Endodermal cell (in vitro differentiated cells): ENCODE measurements around the gene OXSR1. TPM values are rescaled to one million over a fixed set of nuclear protein-coding genes. Genes with fewer than 3 reads are reported as not detected.

Experiments
- DNase-seq: peaks from one replicate; pipeline ENCODE4 v3.0.0-alpha.2; 2017
- H3K27ac ChIP-seq: 2 replicates; pipeline ENCODE4 v1.5.1; 2013; ENCODE audit warnings: mild to moderate bottlenecking, low read depth, low read length, moderate library complexity
- H3K27me3 ChIP-seq: 2 replicates; pipeline ENCODE4 v1.6.1; 2013; ENCODE audit warnings: mild to moderate bottlenecking, low read length, moderate library complexity; ENCODE audit not compliant: insufficient read depth, control insufficient read depth, poor library complexity, severe bottlenecking
- H3K36me3 ChIP-seq: 2 replicates; pipeline ENCODE4 v1.7.0; 2013; ENCODE audit warnings: mild to moderate bottlenecking, low read length, moderate library complexity; ENCODE audit not compliant: control insufficient read depth, insufficient read depth
- H3K4me1 ChIP-seq: one replicate; pipeline ENCODE4 v1.7.0; 2013; ENCODE audit warnings: low read length; ENCODE audit not compliant: control insufficient read depth, insufficient read depth
- H3K4me3 ChIP-seq: 2 replicates; pipeline ENCODE4 v1.5.1; 2013; ENCODE audit warnings: mild to moderate bottlenecking, low read length, moderate library complexity
- H3K9ac ChIP-seq: 2 replicates; pipeline ENCODE4 v1.6.1; 2013; ENCODE audit warnings: mild to moderate bottlenecking, low read length, moderate library complexity; ENCODE audit not compliant: poor library complexity, severe bottlenecking; ENCODE audit errors: extremely low read depth
- H3K9me3 ChIP-seq: 2 replicates; pipeline ENCODE4 v1.6.1; 2013; ENCODE audit warnings: mild to moderate bottlenecking, low read length, moderate library complexity; ENCODE audit not compliant: control insufficient read depth
- H3K27ac Mint-ChIP-seq: 2 replicates; pipeline ENCODE4 v1.8.0; 2020; ENCODE audit warnings: mixed read lengths
- H3K27me3 Mint-ChIP-seq: 2 replicates; pipeline ENCODE4 v1.8.0; 2021; ENCODE audit warnings: mild to moderate bottlenecking, mixed read lengths; ENCODE audit not compliant: insufficient read depth
- H3K36me3 Mint-ChIP-seq: 2 replicates; pipeline ENCODE4 v1.8.0; 2020; ENCODE audit warnings: low read depth, mixed read lengths
- H3K4me1 Mint-ChIP-seq: 2 replicates; pipeline ENCODE4 v1.8.0; 2020; ENCODE audit warnings: mixed read lengths
- H3K4me3 Mint-ChIP-seq: 2 replicates; pipeline ENCODE4 v1.8.0; 2020; ENCODE audit warnings: mild to moderate bottlenecking, moderate library complexity, mixed read lengths
- H3K9me3 Mint-ChIP-seq: 2 replicates; pipeline ENCODE4 v1.8.0; 2020; ENCODE audit warnings: mild to moderate bottlenecking, mixed read lengths
- CTCF ChIP-seq: fragments of 200-600 bp; sonication (generic); conservative IDR thresholded peaks from 2 replicates; pipeline ENCODE4 v1.5.0; 2021; ENCODE audit warnings: antibody characterized with exemption, mild to moderate bottlenecking
- WGBS, 2 experiments: methylation state at CpG; one replicate each; pipeline versions ENCODE4 v1.1.5 to v1.1.7; 2013; ENCODE audit warnings: missing lambda C conversion rate in 2 of 2, mixed read lengths in 1 of 2; ENCODE audit not compliant: insufficient coverage in 1 of 2, insufficient read length in 1 of 2; 5-methylcytosine and 5-hydroxymethylcytosine counted together
- total RNA-seq, 2 donors: library from RNA; stranded (reverse); fragmentation: NEBNext Ultra II Directional in 1 of 2; extraction: Animal tissue kit (Norgen Biotek cat#: 25700) in 1 of 2; gene quantifications; 2 replicates in 1 of 2; 3 replicates in 1 of 2; pipeline ENCODE4 v1.2.1, GENCODE V29; 2021

OXSR1 gene
- total RNA-seq, 2 donors from 2014 or later: 41.9 to 55.5 TPM

DNA sequence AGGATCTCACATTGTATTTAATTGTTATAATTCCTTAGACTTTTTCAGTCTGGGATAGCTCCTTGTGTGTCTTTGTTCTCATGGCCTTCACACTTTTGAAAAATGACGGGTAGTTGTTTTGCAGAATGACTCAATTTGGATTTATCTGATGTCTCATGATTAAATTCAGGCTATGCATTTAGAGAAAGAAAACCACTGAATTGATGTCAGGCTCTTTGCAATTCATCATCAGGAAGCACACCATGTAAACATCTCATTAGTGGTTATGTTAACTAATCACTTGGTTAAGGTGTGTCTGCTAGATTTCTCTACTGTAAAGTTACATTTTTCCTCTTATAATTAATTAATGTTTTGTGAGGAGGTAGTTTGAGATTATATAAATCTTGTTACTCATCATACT, 92.2 kb downstream of the OXSR1 start:
- Mint-ChIP-seq H3K27me3 (no peaks in the 10 kb centered on the region), H3K4me3 (no peak overlapping the region), H3K9me3 (no peaks in the 10 kb centered on the region), H3K4me1 (peaks cover 14% of the 10 kb centered on the region), H3K36me3 (peaks cover 13% of the 10 kb centered on the region), H3K27ac (no peak overlapping the region)
- peaks cover 50% of the 10 kb centered on the region for H3K36me3 ChIP-seq
- H3K27me3 ChIP-seq: no peaks in the 10 kb centered on the region
- no peak overlapping the region for H3K9ac ChIP-seq
- no peak for DNase-seq
- no peak for TF ChIP-seq CTCF
- no peak overlapping the region for H3K27ac ChIP-seq
- H3K9me3 ChIP-seq: no peaks in the 10 kb centered on the region
- H3K4me3 ChIP-seq: no peak overlapping the region
- no peaks in the 10 kb centered on the region for H3K4me1 ChIP-seq
- WGBS, 2 experiments: 78% methylated on average over 1 of the region's 1 CpG; no CpG with 5 or more reads in 1 of the 2 experiments

DNA sequence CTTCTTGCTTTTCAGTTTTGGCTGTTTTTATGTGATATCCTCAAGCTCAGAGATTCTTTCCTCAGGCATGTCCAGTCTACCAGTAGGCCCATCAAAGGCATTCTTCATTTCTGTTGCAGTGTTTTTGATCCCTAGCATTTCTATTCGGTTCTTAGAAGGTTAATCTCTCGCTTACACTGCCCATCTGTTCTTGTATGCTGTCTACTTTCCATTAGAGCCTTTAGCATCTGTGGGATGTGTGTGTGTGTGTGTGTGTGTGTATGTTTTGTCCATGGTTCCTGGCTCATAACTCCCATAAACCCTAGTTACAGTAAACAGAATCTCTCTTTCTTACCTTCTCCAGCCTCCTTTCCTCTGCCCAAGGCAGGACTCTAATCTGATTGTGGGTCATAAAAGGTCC, 95.1 kb downstream of the OXSR1 start:
- Mint-ChIP-seq H3K9me3 (no peaks in the 10 kb centered on the region), H3K36me3 (peaks cover 1% of the 10 kb centered on the region), H3K4me1 (peaks cover 18% of the 10 kb centered on the region), H3K27me3 (no peaks in the 10 kb centered on the region), H3K4me3 (no peak overlapping the region), H3K27ac (no peak overlapping the region)
- TF ChIP-seq CTCF: no peak
- Histone ChIP-seq H3K4me3 (no peak overlapping the region), H3K9ac (no peak overlapping the region), H3K4me1 (no peaks in the 10 kb centered on the region), H3K27ac (no peak overlapping the region), H3K9me3 (no peaks in the 10 kb centered on the region), H3K27me3 (no peaks in the 10 kb centered on the region), H3K36me3 (peaks cover 23% of the 10 kb centered on the region)
- no peak for DNase-seq
- 83 to 98% methylated on average over 1 to 2 of the region's 2 CpGs for WGBS, 2 experiments

- Mint-ChIP-seq H3K4me3 (no peak overlapping the region), H3K27ac (no peak overlapping the region), H3K9me3 (no peaks in the 10 kb centered on the region), H3K36me3 (no peaks in the 10 kb centered on the region), H3K4me1 (peaks cover 11% of the 10 kb centered on the region), H3K27me3 (peaks cover 3% of the 10 kb centered on the region)
- Histone ChIP-seq H3K36me3 (peaks cover 9% of the 10 kb centered on the region), H3K4me3 (no peak overlapping the region), H3K4me1 (no peaks in the 10 kb centered on the region), H3K9me3 (no peaks in the 10 kb centered on the region), H3K27ac (no peak overlapping the region), H3K9ac (no peak overlapping the region), H3K27me3 (no peaks in the 10 kb centered on the region)
- 0% methylated on average over 1 of the region's 1 CpG; no CpG with 5 or more reads in 1 of the 2 experiments for WGBS, 2 experiments
- no peak for DNase-seq
- no peak for TF ChIP-seq CTCF
Observed at GRCh38 chr3:38264353-38264771, 99.0 kb downstream of the OXSR1 start.
